ENCODE data around the gene ZBTB37. TPM values are rescaled to one million over a fixed set of nuclear protein-coding genes. Genes with fewer than 3 reads are reported as not detected.

ZBTB37 gene
- total RNA-seq, 1 donor: 7.3 TPM

GRCh38 chr1:173865468-173866164 is 2.6 kb upstream of the ZBTB37 start:
- no peak for TF ChIP-seq CTCF (IDR thresholded peaks at IDR 0.05; ENCODE audit: insufficient read depth, low read depth, low read length)
- DNase-seq (ENCODE audit: low read depth): no peak
- H3K4me3 ChIP-seq (ENCODE audit: low read depth, low read length): peak overlapping the region; percentile 82

- peak overlapping the region; percentile 82 for H3K4me3 ChIP-seq (ENCODE audit: low read depth, low read length)
- TF ChIP-seq CTCF (IDR thresholded peaks at IDR 0.05; ENCODE audit: insufficient read depth, low read depth, low read length): no peak
- DNase-seq (ENCODE audit: low read depth): no peak
Measured at GRCh38 chr1:173866413-173867115, 1.6 kb upstream of the ZBTB37 start.

GRCh38 chr1:173867141-173867752 is 933 bp upstream of the ZBTB37 start:
- peak overlapping the region; percentile 82 for H3K4me3 ChIP-seq (ENCODE audit: low read depth, low read length)
- DNase-seq (ENCODE audit: low read depth): no peak
- no peak for TF ChIP-seq CTCF (IDR thresholded peaks at IDR 0.05; ENCODE audit: insufficient read depth, low read depth, low read length)

GRCh38 chr1:173867753-173868265 is 371 bp upstream of the ZBTB37 start, which contains the start of gene GAS5:
Gene GAS5, minus strand, starts transcription at chr1:173867989.
- H3K4me3 ChIP-seq (ENCODE audit: low read depth, low read length): peak within 1 kb of the TSS; percentile 82
- DNase-seq (ENCODE audit: low read depth): peak; percentile 100
- no peak for TF ChIP-seq CTCF (IDR thresholded peaks at IDR 0.05; ENCODE audit: insufficient read depth, low read depth, low read length)

- H3K4me3 ChIP-seq (ENCODE audit: low read depth, low read length): peak overlapping the region; percentile 82
- no peak for TF ChIP-seq CTCF (IDR thresholded peaks at IDR 0.05; ENCODE audit: insufficient read depth, low read depth, low read length)
- no peak for DNase-seq (ENCODE audit: low read depth)
Measured at GRCh38 chr1:173869021-173869359, 810 bp downstream of the ZBTB37 start.

- DNase-seq (ENCODE audit: low read depth): no peak
- H3K4me3 ChIP-seq (ENCODE audit: low read depth, low read length): no peak overlapping the region
- TF ChIP-seq CTCF (IDR thresholded peaks at IDR 0.05; ENCODE audit: insufficient read depth, low read depth, low read length): no peak
Measured at GRCh38 chr1:173870252-173871075, 2.3 kb downstream of the ZBTB37 start.
